ENCODE data around the gene ATG12.

Gene ATG12

DNA sequence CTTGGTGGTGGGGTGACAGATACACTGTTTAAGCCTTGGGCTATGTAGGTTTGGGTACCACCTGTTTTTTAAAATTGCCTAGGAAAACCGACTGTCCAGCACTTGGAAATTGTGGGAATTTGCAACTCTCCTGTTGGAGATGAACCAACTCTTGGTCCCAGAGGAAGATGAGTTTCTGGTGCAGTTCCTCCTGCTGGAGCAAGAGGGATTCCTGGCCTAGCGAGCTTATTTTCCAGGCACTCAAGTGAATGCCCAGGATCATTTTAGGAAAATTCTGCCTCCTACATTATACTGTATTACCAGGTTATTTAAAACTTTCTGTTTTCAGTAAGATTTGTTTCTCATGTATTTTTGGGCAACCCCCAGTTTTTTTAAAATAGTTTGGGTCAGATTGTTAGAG is 34.1 kb upstream of the ATG12 start:
- Histone ChIP-seq H3K18ac (ENCODE audit: low read length) (no peak overlapping the region), H3K9ac (ENCODE audit: low read length) (no peak overlapping the region), H2BK120ac (ENCODE audit: low read depth, low read length) (no peak overlapping the region), H2AK5ac (ENCODE audit: low read length) (no peak overlapping the region), H3K27ac (ENCODE audit: low read depth, low read length) (no peak overlapping the region), H3K4me2 (ENCODE audit: low read length) (no peak overlapping the region), H4K8ac (ENCODE audit: low read depth, low read length) (no peak overlapping the region), H3K36me3 (ENCODE audit: control insufficient read depth, insufficient read depth, low read length) (no peaks in the 10 kb centered on the region), H2BK15ac (replicated peaks; ENCODE audit: low read depth) (no peak overlapping the region), H3K4ac (ENCODE audit: low read depth, low read length) (no peak overlapping the region), H3K4me3 (ENCODE audit: low read length) (no peak overlapping the region), H3K79me2 (ENCODE audit: control insufficient read depth, insufficient read depth, low read length) (no peaks in the 10 kb centered on the region), H3K23ac (ENCODE audit: low read length) (no peak overlapping the region), H3K79me1 (ENCODE audit: low read length) (no peaks in the 10 kb centered on the region), H3K4me1 (ENCODE audit: control insufficient read depth, low read depth, low read length) (no peaks in the 10 kb centered on the region), H3K56ac (ENCODE audit: low read length) (no peak overlapping the region), H4K5ac (ENCODE audit: low read length) (no peak overlapping the region), H2BK5ac (ENCODE audit: low read length) (no peak overlapping the region), H3K27me3 (ENCODE audit: insufficient read depth, low read length, poor library complexity) (no peaks in the 10 kb centered on the region)
- WGBS (ENCODE audit: extremely low coverage, insufficient coverage, low lambda C conversion rate) = no CpG with 5 or more reads among the region's 2 CpGs
- peak; percentile 32 for DNase-seq

- H3K27ac ChIP-seq (ENCODE audit: low read depth, low read length) = no peak overlapping the region
- no peak overlapping the region for H2BK120ac ChIP-seq (ENCODE audit: low read depth, low read length)
- no peaks in the 10 kb centered on the region for H3K79me1 ChIP-seq (ENCODE audit: low read length)
- H3K4me1 ChIP-seq (ENCODE audit: control insufficient read depth, low read depth, low read length) = no peaks in the 10 kb centered on the region
- no peak overlapping the region for H2AK5ac ChIP-seq (ENCODE audit: low read length)
- no peaks in the 10 kb centered on the region for H3K36me3 ChIP-seq (ENCODE audit: control insufficient read depth, insufficient read depth, low read length)
- H3K4me2 ChIP-seq (ENCODE audit: low read length) = no peak overlapping the region
- no peaks in the 10 kb centered on the region for H3K79me2 ChIP-seq (ENCODE audit: control insufficient read depth, insufficient read depth, low read length)
- H3K18ac ChIP-seq (ENCODE audit: low read length) = no peak overlapping the region
- no CpG with 5 or more reads among the region's 1 CpG for WGBS (ENCODE audit: extremely low coverage, insufficient coverage, low lambda C conversion rate)
- H4K8ac ChIP-seq (ENCODE audit: low read depth, low read length) = no peak overlapping the region
- H3K23ac ChIP-seq (ENCODE audit: low read length) = no peak overlapping the region
- H3K9ac ChIP-seq (ENCODE audit: low read length) = no peak overlapping the region
- H2BK5ac ChIP-seq (ENCODE audit: low read length) = no peak overlapping the region
- no peak overlapping the region for H3K4ac ChIP-seq (ENCODE audit: low read depth, low read length)
- no peak overlapping the region for H3K56ac ChIP-seq (ENCODE audit: low read length)
- no peak overlapping the region for H2BK15ac ChIP-seq (replicated peaks; ENCODE audit: low read depth)
- no peak for DNase-seq
- H3K27me3 ChIP-seq (ENCODE audit: insufficient read depth, low read length, poor library complexity) = no peaks in the 10 kb centered on the region
- H4K5ac ChIP-seq (ENCODE audit: low read length) = no peak overlapping the region
- H3K4me3 ChIP-seq (ENCODE audit: low read length) = no peak overlapping the region
These were observed 32.0 kb upstream of the ATG12 start for GRCh38 chr5:115873392-115873791.

GRCh38 chr5:115872447-115872846 is 31.1 kb upstream of the ATG12 start:
- Histone ChIP-seq H2BK15ac (replicated peaks; ENCODE audit: low read depth) (no peak overlapping the region), H3K4me3 (ENCODE audit: low read length) (no peak overlapping the region)

GRCh38 chr5:115869256-115869795 is 28.0 kb upstream of the ATG12 start:
- Histone ChIP-seq H3K27me3 (ENCODE audit: insufficient read depth, low read length, poor library complexity) (no peaks in the 10 kb centered on the region), H3K4me1 (ENCODE audit: control insufficient read depth, low read depth, low read length) (no peaks in the 10 kb centered on the region), H3K79me1 (ENCODE audit: low read length) (no peaks in the 10 kb centered on the region), H3K79me2 (ENCODE audit: control insufficient read depth, insufficient read depth, low read length) (no peaks in the 10 kb centered on the region), H3K27ac (ENCODE audit: low read depth, low read length) (no peak overlapping the region), H2BK120ac (ENCODE audit: low read depth, low read length) (no peak overlapping the region), H3K23ac (ENCODE audit: low read length) (no peak overlapping the region), H3K4me3 (ENCODE audit: low read length) (no peak overlapping the region), H3K9ac (ENCODE audit: low read length) (no peak overlapping the region), H4K5ac (ENCODE audit: low read length) (no peak overlapping the region), H4K8ac (ENCODE audit: low read depth, low read length) (no peak overlapping the region), H3K36me3 (ENCODE audit: control insufficient read depth, insufficient read depth, low read length) (no peaks in the 10 kb centered on the region), H2AK5ac (ENCODE audit: low read length) (no peak overlapping the region), H3K56ac (ENCODE audit: low read length) (no peak overlapping the region), H3K18ac (ENCODE audit: low read length) (no peak overlapping the region), H2BK15ac (replicated peaks; ENCODE audit: low read depth) (no peak overlapping the region), H2BK5ac (ENCODE audit: low read length) (no peak overlapping the region), H3K4me2 (ENCODE audit: low read length) (no peak overlapping the region), H3K4ac (ENCODE audit: low read depth, low read length) (no peak overlapping the region)
- no CpG with 5 or more reads among the region's 3 CpGs for WGBS (ENCODE audit: extremely low coverage, insufficient coverage, low lambda C conversion rate)
- DNase-seq = no peak

More at GRCh38 chr5:115872447-115872846, 31.1 kb upstream of the ATG12 start:
- Histone ChIP-seq H3K79me2 (ENCODE audit: control insufficient read depth, insufficient read depth, low read length) (no peaks in the 10 kb centered on the region), H4K8ac (ENCODE audit: low read depth, low read length) (no peak overlapping the region), H3K18ac (ENCODE audit: low read length) (no peak overlapping the region), H3K9ac (ENCODE audit: low read length) (no peak overlapping the region), H3K27ac (ENCODE audit: low read depth, low read length) (no peak overlapping the region), H3K4me1 (ENCODE audit: control insufficient read depth, low read depth, low read length) (no peaks in the 10 kb centered on the region), H3K27me3 (ENCODE audit: insufficient read depth, low read length, poor library complexity) (no peaks in the 10 kb centered on the region), H2AK5ac (ENCODE audit: low read length) (no peak overlapping the region), H3K36me3 (ENCODE audit: control insufficient read depth, insufficient read depth, low read length) (no peaks in the 10 kb centered on the region), H3K4me2 (ENCODE audit: low read length) (no peak overlapping the region), H3K56ac (ENCODE audit: low read length) (no peak overlapping the region), H3K4ac (ENCODE audit: low read depth, low read length) (no peak overlapping the region), H2BK120ac (ENCODE audit: low read depth, low read length) (no peak overlapping the region), H3K23ac (ENCODE audit: low read length) (no peak overlapping the region), H4K5ac (ENCODE audit: low read length) (no peak overlapping the region), H3K79me1 (ENCODE audit: low read length) (no peaks in the 10 kb centered on the region), H2BK5ac (ENCODE audit: low read length) (no peak overlapping the region)
- WGBS (ENCODE audit: extremely low coverage, insufficient coverage, low lambda C conversion rate) = no CpG with 5 or more reads among the region's 2 CpGs
- DNase-seq = no peak

- peaks cover 2% of the 10 kb centered on the region for H3K4me1 ChIP-seq (ENCODE audit: control insufficient read depth, low read depth, low read length)
- H2AK5ac ChIP-seq (ENCODE audit: low read length) = no peak overlapping the region
- H3K4me3 ChIP-seq (ENCODE audit: low read length) = no peak overlapping the region
- no peak for DNase-seq
- peaks cover 2% of the 10 kb centered on the region for H3K79me2 ChIP-seq (ENCODE audit: control insufficient read depth, insufficient read depth, low read length)
- H3K56ac ChIP-seq (ENCODE audit: low read length) = no peak overlapping the region
- no peak overlapping the region for H4K8ac ChIP-seq (ENCODE audit: low read depth, low read length)
- H2BK120ac ChIP-seq (ENCODE audit: low read depth, low read length) = no peak overlapping the region
- peaks cover 7% of the 10 kb centered on the region for H3K79me1 ChIP-seq (ENCODE audit: low read length)
- H3K23ac ChIP-seq (ENCODE audit: low read length) = no peak overlapping the region
- no peak overlapping the region for H3K18ac ChIP-seq (ENCODE audit: low read length)
- no peak overlapping the region for H3K9ac ChIP-seq (ENCODE audit: low read length)
- H4K5ac ChIP-seq (ENCODE audit: low read length) = no peak overlapping the region
- no peak overlapping the region for H2BK5ac ChIP-seq (ENCODE audit: low read length)
- H2BK15ac ChIP-seq (replicated peaks; ENCODE audit: low read depth) = no peak overlapping the region
- no peaks in the 10 kb centered on the region for H3K27me3 ChIP-seq (ENCODE audit: insufficient read depth, low read length, poor library complexity)
- H3K4me2 ChIP-seq (ENCODE audit: low read length) = no peak overlapping the region
- no peaks in the 10 kb centered on the region for H3K36me3 ChIP-seq (ENCODE audit: control insufficient read depth, insufficient read depth, low read length)
- no peak overlapping the region for H3K27ac ChIP-seq (ENCODE audit: low read depth, low read length)
- H3K4ac ChIP-seq (ENCODE audit: low read depth, low read length) = no peak overlapping the region
These were observed 18.0 kb upstream of the ATG12 start for GRCh38 chr5:115859378-115859777.

GRCh38 chr5:115858396-115858795 is 17.0 kb upstream of the ATG12 start:
- H4K5ac ChIP-seq (ENCODE audit: low read length) = no peak overlapping the region
- H3K18ac ChIP-seq (ENCODE audit: low read length) = no peak overlapping the region
- peaks cover 2% of the 10 kb centered on the region for H3K79me2 ChIP-seq (ENCODE audit: control insufficient read depth, insufficient read depth, low read length)
- H3K27me3 ChIP-seq (ENCODE audit: insufficient read depth, low read length, poor library complexity) = no peaks in the 10 kb centered on the region
- H3K4me2 ChIP-seq (ENCODE audit: low read length) = no peak overlapping the region
- no peak overlapping the region for H2AK5ac ChIP-seq (ENCODE audit: low read length)
- H3K4me1 ChIP-seq (ENCODE audit: control insufficient read depth, low read depth, low read length) = peaks cover 2% of the 10 kb centered on the region
- no peak overlapping the region for H3K27ac ChIP-seq (ENCODE audit: low read depth, low read length)
- no peak overlapping the region for H2BK120ac ChIP-seq (ENCODE audit: low read depth, low read length)
- no CpG with 5 or more reads among the region's 3 CpGs for WGBS (ENCODE audit: extremely low coverage, insufficient coverage, low lambda C conversion rate)
- H3K36me3 ChIP-seq (ENCODE audit: control insufficient read depth, insufficient read depth, low read length) = no peaks in the 10 kb centered on the region
- no peak overlapping the region for H3K4me3 ChIP-seq (ENCODE audit: low read length)
- DNase-seq = no peak
- H3K23ac ChIP-seq (ENCODE audit: low read length) = no peak overlapping the region
- H3K9ac ChIP-seq (ENCODE audit: low read length) = no peak overlapping the region
- H2BK15ac ChIP-seq (replicated peaks; ENCODE audit: low read depth) = no peak overlapping the region
- H3K56ac ChIP-seq (ENCODE audit: low read length) = no peak overlapping the region
- peaks cover 9% of the 10 kb centered on the region for H3K79me1 ChIP-seq (ENCODE audit: low read length)
- H3K4ac ChIP-seq (ENCODE audit: low read depth, low read length) = no peak overlapping the region
- H4K8ac ChIP-seq (ENCODE audit: low read depth, low read length) = no peak overlapping the region
- no peak overlapping the region for H2BK5ac ChIP-seq (ENCODE audit: low read length)
